GM10847 (cell line): ENCODE measurements around the gene PBX1.

Source experiments
- POLR2A ChIP-seq: IDR thresholded peaks from 2 replicates; pipeline ENCODE4 v1.6.1; 2011; ENCODE audit not compliant: insufficient read length; ENCODE audit errors: extremely low read depth

PBX1 gene

DNA sequence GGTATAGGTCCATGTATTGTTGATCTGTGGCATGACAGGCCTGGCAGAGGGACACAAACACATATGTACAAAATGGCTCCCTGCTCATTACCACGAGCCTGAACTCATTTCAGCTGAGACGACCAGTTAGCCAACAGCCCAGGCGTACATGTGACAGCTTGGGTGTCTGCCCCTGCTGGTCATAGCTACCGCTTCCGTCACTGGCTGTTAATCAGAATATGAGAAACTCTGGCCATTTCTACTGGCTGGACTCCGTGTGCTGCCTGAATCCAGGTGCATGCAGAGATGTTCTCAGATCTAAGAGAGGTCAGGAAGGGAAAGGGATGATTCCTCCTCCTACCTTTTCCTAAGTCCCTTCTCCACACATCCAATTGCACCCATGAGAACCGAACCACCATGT, 144.5 kb downstream of the PBX1 start:
- TF ChIP-seq POLR2A, result no peak

DNA sequence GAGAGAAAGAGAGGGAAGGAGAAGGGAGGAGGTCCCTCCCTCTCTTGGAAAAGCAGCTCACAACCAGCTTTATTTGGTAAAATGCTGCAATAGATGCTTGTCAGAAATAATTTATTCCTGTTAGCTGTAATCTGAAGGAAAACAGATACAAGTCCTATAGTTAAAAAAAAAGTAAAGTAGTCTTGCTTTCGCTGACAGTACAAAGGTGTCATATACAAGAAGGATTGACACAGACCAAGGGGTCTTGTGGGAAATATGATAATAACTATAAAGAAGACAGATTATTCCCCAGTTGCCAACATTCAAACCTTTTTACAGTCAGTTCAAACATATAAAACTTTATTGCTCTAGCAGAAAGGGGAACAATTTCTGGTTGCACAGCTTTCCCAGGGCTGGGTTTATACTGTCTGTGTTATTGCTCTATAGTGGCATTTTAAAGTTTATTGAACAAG, 145.0 kb downstream of the PBX1 start:
- no peak for TF ChIP-seq POLR2A

GRCh38 chr1:164704954-164705353, 146.0 kb downstream of the PBX1 start:
- TF ChIP-seq POLR2A, result no peak

DNA sequence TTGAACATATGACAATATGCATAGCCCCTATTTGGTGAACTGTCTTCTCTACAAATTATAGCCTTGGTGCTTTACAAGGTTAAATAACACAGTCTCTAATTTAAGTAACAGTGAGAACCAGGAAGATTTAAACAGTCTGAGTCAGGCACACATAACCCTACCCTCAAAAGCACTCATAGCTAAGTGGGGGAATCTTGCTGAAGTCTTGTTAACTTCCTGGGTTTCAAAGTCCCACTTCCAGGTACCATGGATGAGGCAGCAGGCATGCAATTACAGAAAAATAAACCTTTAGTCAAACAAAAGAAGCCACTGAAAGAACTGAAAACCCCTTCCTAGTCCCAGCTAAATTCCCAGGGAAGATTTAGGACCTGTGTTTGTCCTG, 147.6 kb downstream of the PBX1 start:
- no peak for TF ChIP-seq POLR2A

- no peak for TF ChIP-seq POLR2A
These were observed 148.9 kb downstream of the PBX1 start for GRCh38 chr1:164707868-164708331.

DNA sequence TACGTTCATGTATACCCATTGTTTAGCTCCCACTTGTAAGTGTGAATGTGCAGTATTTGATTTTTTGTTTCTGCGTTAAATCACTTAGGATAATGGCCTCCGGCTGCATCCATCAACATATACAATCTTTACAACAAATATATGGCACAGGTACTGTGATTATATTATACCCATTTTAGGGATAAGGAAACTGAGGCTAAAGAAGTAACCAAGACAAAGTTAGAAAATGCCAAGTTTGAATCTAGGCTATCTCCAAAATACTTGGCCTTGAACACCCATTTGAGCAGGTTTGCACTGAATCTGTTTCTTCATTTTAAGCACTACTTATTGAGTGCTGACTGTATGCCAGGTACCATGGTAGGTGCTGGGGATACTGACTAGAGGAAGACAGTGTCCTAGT, 149.6 kb downstream of the PBX1 start:
- TF ChIP-seq POLR2A, result no peak

DNA sequence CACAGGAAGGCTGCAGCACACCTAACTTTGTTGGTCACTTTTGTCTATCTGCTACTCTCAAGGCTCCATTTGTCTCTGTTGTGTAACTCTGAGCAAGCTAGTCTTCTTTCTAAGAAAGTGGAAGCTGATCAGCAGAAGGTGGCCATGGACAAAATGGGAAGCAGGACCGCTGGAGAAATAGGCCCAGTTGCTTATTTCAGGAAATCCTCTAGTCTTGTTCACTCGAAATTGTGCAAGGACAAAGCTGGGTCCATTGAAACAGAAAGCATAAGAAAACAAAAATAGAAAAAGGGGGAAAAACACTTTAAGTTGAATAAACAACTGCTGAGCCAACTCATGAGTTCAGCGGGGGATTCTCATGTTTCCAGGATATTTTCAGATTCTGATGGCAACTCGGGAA, 150.1 kb downstream of the PBX1 start:
- no peak for TF ChIP-seq POLR2A

- no peak for TF ChIP-seq POLR2A
These were observed 150.7 kb downstream of the PBX1 start for GRCh38 chr1:164709541-164710278.

- TF ChIP-seq POLR2A, result no peak
These were observed 153.4 kb downstream of the PBX1 start for GRCh38 chr1:164712131-164713036.

DNA sequence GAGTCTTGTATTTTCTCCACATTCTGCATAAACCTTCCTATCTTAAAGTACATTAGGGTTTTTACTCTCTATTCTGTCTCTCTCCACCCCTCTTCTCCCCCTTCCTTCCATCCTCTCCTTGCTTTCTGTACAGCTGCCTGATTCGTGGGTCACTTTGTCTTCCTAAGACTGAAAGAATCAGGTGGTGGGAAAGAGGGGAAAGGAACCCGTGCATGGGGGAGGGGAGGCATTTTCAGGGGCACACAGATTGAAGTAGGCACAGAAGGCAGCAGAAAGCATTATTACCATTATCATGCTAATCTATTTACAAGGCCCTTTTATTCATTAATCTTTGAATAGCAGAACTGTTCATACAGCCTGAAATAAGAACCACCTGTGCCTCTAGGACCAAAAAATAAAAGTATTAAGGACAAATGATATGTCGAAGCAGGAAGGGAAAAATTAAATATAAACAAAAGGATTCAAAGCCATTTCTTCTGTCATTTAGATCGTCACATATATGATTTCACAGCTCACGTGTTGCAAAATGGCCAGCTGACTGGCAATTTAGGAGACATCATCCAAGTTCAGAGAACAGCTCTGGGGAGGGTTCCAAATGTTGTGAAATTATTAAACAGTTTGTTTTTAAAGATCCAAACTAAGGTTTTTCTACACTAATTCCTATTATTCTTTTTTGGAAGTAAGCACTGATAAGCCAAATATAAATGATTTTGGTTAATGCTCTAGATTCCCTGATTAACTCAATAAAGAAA, 154.6 kb downstream of the PBX1 start:
- TF ChIP-seq POLR2A, result no peak

DNA sequence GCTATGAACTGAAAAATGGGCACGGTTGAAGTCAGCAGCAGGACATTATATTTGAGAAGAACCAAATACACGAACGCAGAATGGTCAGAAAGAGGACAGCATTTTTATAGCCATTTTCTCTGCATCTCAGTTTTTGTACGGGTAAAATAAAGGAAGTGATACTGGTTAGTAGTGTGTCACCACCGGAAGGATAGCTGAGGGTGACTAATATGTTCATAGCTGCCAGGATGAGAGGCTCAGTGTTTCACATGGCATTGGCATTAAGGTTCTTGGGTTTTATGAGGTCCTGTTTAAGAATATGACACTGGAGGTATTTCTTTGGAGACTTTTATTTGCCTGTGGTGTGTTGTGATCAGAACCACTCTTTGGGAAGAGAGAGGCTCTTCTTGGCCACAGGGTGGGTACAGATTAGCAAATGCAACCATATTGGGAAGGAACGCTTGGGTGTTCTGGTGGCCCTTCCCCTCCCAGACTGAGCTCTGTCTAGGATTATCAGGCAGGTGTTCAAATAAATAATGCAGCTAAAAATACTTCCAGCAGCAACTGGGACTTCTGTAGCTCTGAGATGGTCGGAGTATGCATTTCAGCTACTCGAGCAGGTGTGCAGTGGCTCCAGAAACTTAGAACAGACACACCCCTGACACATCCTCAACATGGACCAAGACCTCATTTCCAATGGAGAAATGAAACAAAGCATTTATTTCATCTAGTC, 158.2 kb downstream of the PBX1 start:
- TF ChIP-seq POLR2A, result no peak

GRCh38 chr1:164718821-164719220, 159.8 kb downstream of the PBX1 start:
- TF ChIP-seq POLR2A, result no peak

GRCh38 chr1:164719676-164720439, 160.9 kb downstream of the PBX1 start:
- no peak for TF ChIP-seq POLR2A
